ENCODE results near the gene TRMT13.
A peak's percentile ranks its signal among the peaks of the same experiment; 100 is the strongest.

TRMT13 gene, protein sequence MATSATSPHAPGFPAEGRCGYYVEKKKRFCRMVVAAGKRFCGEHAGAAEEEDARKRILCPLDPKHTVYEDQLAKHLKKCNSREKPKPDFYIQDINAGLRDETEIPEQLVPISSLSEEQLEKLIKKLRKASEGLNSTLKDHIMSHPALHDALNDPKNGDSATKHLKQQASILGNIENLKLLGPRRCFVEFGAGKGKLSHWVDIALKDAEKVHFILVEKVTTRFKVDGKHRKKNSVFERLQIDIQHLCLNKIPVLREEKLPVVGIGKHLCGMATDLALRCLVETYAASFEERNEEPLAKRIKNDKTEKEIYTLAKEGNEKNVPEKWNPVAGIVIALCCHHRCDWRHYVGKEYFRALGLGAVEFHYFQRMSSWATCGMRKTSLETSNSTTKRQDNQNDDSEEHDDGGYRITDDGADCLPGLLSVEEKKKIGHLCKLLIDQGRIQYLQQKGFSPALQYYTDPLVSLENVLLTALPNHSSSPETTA

DNA sequence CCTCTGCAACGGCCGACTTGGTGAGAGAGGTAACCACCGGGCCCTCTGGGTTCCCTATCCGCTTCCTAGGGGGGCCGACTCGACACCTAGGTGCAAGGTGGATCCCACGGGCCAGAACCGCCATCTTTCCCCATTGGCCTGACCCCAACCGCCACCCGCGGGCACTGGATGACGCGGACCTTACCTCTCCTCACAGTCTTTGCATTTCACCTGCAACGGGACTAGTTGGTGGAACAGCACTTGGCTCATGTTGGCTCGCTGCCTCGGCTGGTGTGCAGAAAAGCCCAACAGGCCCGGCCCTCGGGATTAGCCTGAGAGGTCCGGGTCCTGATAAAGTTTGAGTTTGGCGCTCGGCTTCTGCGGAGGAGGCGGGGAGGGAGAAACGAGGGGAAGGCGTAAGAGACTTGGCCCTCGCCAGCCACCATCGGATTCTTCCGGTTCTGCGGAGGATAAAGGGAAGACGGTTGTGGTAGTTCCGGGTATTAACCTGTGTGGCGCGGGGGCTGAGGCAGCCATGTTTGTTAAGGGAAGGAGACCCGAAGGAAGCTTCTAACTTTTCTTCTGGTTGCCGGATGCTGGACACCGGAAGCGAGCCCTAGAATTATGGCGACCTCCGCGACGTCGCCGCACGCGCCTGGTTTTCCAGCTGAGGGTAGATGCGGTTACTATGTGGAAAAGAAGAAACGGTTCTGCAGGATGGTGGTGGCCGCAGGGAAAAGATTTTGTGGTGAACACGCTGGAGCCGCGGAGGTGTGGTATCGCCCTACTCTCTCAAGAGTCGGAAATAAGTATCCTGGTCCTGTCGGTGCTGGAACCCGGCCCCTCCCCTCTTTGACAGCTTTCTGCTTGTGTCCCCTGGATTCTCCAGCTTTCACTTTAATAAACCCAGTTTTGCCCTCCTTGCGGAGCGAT lies at the start of gene TRMT13, which contains the start of gene SASS6:
Gene TRMT13 (plus strand): TSS at position 598 of the 912 bp plus-strand sequence. CDS start 6 bp downstream, at position 604.
Gene SASS6 (minus strand): TSS at position 365 of the 912 bp plus-strand sequence. CDS start 116 bp downstream, at position 249.
- DNase-seq (ENCODE audit: low spot score), result peak; percentile 94

DNA sequence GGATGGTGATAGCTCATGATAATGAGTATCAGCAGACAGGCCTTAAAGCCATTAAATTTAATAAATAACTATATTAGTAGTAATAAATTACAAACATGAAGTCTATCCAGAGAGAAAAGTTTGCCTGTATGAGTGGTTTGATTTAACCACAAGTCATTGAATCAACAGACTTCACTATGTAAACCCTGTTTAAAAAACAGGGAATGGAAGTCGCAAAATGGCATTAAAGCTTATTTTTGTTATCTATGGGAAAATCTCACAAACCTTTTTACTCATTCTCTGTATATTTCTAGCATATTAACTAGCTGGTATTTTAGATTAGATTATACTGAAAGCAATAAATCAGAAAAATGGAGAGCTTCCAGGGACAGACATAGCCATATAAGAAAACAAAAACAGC lies 45.6 kb upstream of the TRMT13 start:
- no peak for DNase-seq (ENCODE audit: low spot score)

DNA sequence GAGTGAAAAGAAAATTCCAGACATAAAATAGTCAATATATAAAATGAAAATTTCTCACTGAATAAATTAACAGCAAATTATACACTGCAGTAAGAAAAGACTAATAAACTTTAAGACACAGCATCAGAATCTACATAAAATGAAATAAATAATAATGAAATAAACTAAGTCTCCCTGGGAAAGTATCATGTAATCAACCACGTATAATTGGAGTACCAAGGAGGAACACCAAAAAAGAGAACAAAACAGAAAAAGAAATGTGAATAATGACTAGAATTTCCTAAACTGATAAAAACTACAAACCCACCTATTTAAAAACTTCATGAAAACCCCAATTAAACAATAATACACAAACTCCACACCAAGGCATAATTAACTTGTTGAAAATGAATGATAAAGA lies 43.9 kb upstream of the TRMT13 start:
- no peak for DNase-seq (ENCODE audit: low spot score)

DNA sequence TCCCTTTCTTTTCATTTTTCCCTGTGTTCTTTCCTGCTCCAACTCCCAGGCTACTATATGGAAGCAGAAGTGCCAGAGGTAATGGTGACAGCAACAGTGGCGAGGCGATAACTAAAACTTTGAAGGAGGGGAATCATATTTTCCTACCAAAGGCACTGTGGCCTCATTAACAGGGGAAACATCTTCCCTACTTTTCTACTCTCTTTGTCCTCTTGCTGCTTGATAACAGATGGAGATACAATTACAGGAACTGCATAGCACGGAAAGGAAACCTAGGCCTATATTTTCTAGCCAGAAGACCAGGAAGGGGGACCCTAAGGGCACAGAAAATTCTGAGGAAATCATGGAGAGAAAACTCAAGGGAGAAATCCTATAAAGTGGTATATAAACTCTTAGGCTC lies 42.5 kb upstream of the TRMT13 start:
- DNase-seq (ENCODE audit: low spot score), result no peak

DNA sequence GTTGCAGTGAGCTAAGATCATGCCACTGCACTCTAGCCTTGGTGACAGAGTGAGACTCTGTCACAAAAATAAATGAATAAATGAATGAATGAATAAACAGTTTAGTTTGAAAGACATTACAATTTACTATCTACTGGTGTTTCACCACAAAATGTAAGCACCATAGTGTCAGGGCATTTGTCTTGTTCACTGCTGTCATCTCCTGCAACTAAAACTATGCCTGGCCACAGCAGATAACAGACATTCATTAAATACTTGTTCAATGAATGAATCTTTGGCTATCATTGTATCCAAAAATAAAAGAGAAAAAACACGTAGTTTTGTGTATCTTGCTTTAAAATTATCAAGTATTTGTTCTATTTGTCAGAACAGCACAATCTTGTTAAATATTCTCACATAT lies 32.8 kb upstream of the TRMT13 start:
- DNase-seq (ENCODE audit: low spot score), result no peak

DNA sequence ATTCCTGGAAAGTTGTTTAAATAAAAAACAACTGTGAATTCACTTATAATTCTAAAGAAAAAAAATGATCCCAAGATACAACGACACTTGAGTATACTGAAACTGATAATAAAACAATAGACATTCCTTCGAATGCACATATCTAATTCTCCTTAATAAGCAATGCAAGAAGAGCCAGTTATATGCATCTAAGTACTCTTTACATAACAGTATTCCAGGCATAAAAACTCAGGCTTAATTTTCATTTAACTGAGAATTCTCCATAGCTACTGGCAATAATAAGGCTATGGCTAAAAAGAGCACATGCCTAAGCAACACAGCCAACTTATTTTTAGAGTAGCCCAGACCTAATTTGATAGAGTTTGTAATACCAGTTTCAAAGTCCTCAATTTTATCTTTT lies 31.4 kb upstream of the TRMT13 start:
- no peak for DNase-seq (ENCODE audit: low spot score)

DNA sequence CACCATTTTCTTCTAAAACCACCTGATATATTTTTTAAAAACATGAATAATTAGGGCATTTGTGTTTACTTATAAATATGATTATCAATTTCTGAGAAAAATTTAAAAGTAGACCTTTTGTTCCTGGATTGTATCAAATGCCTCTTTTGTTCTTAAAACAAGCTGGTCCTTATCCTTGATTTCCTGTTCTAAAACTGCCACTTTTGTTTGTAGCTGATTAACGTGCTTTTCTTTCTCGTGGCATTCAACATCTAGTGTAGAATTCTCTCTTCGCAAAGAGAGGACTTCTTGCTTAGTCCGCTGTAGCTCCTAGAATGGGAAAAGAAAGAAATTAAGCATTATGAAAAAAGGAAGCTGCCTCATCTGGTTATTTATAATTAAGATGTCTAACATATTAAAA lies 25.3 kb upstream of the TRMT13 start:
- DNase-seq (ENCODE audit: low spot score), result no peak

DNA sequence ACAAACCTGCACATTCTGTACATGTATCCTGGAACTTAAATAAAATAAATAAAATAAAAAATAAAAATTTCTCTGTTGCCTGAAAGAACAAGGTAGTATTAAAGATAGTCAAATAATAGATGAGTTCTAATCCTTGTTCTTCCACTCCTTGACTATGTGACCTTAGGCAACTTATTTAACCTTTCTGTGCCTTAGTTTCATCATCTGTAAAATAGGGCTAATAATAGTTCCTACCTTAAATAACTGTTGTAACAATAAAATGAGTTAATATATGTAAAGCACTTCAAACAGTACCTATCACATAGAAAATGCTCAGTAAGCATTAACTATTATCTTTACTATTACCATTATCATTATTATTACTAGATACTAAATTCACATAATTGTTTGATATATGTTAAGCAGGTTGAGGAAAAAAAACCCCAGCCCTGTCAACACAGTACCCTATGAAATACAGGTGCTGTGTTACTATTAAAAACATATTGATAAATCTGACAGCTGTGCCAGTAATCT lies 23.4 kb upstream of the TRMT13 start:
- no peak for DNase-seq (ENCODE audit: low spot score)

DNA sequence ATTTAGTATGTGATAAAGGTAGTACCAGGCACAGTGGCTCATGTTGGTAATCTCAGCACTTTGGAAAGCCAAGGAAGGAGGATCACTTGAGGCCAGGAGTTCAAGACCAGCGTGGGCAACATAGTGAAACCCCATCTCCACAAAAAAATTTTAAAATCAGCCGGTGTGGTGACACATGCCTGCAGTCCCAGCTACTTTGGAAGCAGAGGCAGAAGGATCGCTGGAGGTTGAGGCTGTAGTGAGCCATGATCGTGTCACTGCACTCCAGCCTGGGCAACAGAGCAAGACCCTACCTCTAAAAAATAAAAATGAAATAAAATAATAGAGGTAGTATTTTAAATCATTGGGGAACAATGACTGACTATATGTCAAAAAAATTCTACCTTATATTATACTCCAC lies 17.4 kb upstream of the TRMT13 start:
- no peak for DNase-seq (ENCODE audit: low spot score)

DNA sequence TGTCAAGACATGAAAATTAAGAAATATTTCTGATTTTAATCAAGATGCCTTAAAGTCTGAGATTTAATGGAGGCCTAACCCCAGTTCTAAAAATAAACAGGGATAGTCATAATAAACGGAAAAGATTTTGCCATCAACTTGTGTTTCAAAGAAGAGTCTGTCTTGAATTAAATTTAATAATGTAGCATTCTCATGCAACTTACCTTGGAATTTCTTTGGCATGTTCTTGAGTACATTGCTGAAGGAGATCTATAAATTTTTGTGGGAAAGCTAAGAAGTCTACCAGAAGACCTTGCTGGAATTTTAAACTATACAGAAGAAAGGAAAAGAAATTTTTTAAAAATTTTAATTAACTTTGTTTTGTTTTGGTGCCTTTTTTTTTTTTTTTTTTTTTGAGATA lies 10.8 kb upstream of the TRMT13 start:
- DNase-seq (ENCODE audit: low spot score), result no peak

DNA sequence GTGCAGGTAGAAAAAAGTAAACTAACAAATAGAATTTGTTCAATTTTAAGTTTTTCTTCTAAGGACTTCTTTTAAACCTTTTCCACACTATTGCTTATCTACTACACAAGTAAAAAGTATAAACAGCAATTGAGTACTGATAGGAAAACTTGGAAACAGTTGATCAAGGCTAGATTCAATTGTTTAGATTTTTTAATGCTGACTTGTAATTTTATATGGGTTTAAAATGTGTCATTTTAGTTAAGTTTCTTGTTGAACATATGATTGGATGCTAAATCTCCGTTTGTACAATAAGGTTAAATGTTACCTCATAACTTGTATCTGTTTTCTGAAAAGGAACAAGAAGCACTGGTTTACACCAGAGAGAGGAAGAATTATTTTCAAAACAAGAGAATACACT lies 5.7 kb upstream of the TRMT13 start:
- no peak for DNase-seq (ENCODE audit: low spot score)

DNA sequence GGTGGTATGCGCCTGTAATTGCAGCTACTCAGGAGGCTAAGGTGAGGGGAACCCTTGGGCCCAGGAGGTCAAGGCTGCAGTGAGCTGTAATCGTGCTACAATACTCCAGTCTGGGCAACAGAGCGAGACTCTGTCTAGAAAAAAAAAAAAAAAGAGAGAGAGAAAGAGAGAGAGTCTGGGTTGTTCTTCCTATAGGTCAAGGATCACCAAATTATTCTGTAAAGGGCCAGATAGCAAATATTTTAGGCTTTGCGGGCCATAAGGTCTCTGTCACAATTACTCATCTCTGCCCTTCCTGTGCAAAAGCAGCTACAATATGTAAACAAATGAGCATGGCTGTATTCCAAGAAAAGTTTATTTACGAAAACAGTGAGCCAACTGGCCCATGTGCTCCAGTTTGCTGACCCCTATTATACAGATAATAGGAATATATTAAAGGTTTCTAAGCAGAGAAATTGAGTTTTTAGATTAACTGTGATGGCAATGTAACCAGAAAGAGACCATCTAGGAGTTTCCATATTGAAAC lies 2.3 kb upstream of the TRMT13 start:
- DNase-seq (ENCODE audit: low spot score), result no peak

DNA sequence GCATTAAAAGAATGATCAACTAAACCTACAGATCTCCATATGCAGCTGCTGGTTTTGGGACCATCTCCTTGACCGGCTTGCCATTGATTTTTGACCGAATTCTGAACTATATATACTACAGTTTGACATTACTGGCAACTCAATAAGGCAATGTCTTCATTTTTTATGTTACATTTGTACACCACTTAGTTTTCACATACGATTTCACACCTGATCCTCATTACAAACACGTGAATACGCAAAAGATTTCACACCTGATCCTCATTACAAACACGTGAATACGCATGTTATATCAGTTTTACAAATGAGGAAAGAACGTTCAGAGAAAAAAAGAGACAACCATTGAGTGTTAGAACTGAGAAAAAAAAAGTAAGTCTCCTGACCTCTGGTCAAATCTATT lies 1.3 kb upstream of the TRMT13 start:
- DNase-seq (ENCODE audit: low spot score), result no peak

DNA sequence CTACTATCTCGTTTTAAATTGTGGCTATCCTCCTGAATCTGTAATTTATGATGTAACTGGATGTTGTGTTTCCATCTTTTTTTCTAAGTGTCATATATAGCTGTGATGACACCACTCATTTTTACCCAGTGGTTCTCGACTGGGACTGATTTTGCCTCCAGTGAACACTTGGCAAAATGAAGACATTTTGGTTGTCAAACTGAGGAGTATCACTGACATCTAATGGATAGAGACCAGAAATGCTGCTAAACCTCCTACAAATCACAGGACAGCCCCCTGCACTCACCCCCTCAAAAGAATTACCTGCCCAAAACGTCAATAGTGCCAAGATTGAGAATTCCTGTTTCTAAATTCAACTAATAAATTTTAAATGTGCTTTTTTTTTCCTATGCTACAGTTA lies 1.9 kb downstream of the TRMT13 start:
- no peak for DNase-seq (ENCODE audit: low spot score)

DNA sequence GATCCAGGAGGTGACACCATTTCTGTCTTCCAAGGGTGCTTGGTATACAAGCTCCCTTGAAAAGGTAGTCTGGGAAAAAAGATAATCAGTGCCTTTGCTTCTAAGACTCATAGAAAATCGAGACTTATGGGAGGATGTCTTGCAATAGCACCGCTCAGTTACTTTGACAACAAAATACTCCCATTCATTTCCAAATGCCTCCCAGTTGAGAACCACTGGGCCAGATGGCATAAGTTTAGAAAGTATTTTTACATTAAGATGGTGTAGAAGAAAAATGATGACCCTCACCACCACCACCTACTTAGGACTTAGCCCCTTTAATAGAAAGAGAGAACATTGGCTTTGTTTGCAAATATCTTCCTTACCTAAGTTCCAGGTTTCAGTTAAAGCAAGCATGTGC lies 4.6 kb downstream of the TRMT13 start:
- DNase-seq (ENCODE audit: low spot score), result no peak

DNA sequence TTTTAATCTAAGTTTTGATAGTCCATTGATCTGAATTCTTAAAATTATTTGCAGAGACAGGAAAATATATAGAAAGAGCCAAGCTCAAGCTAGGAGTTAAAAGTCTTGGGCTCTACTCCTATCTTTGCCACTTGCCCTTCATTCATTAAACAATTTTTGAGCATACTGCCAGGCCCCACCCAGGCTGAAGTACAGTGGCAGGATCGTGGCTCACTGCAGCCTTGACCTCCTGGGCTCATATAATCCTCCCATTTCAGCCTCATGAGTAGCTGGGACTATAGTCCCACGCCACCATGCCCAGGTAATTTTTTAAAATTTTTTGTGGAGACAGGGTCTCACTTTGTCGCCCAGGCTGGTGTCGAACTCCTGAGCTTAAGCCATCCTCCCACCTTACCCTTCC lies 8.2 kb downstream of the TRMT13 start:
- no peak for DNase-seq (ENCODE audit: low spot score)

DNA sequence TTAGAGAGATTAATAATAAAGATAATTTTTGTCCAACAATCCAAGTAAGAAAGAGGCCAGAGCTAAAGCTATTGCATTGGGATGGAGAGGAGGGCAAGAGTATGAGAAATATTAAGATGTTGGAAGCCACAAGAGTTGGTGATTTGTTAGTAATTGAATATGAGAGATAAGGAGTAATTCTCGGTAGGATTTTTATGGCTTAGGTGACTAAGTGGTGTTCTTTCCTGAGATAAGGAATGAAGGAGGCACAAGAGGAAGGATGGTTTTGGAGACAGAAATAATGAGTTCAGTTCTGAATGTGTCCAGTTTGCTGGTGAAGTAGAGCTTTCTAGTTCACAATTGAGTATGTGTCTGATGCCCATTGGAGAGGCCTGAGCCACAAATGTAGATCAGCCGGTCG lies 9.4 kb downstream of the TRMT13 start:
- DNase-seq (ENCODE audit: low spot score), result no peak

DNA sequence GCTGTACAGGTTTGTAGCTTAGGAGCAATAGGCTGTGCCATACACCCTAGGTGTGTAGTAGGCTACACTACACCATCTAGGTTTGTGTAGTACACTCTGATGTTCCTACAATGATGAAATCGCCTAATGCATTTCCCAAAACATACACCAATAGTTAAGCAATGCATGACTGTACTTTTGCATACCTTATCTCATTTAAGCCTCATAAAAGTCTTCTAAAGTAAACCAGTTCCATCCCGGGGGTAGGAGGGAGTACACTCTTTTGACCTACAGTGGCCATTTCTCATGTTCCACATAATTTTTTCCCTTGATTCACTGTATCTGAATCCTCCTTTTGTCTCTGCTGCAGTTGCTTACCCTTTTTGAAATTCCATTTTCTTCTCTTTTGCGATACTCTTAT lies 12.2 kb downstream of the TRMT13 start:
- DNase-seq (ENCODE audit: low spot score), result no peak

DNA sequence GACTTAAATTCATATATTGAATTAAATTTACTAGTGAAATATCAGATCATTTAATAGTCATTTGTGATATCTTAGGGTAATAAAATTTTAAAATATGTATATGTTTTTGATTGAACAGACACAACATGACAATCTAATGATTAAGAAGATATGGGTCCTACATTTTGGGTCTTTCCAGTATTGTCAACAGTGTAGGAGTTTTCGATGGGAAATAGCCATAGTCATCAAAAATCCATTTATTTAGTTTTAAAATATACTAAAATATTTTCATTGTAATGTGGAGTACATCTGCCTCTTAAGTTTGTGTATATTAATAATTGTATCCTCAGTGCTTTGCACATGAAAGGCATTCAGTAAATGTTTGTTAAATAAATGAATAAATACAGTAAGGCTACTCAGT lies 14.0 kb downstream of the TRMT13 start:
- DNase-seq (ENCODE audit: low spot score), result no peak

DNA sequence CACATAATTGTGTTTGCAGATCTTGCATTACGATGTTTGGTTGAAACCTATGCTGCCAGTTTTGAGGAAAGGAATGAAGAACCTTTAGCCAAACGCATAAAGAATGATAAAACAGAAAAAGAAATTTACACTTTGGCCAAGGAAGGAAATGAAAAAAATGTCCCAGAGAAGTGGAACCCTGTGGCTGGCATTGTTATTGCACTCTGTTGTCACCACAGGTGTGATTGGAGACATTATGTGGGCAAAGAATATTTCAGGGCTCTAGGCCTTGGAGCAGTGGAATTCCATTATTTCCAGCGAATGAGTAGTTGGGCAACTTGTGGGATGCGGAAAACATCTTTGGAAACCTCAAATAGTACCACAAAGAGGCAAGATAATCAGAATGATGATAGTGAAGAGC lies 14.9 kb downstream of the TRMT13 start:
- no peak for DNase-seq (ENCODE audit: low spot score)

DNA sequence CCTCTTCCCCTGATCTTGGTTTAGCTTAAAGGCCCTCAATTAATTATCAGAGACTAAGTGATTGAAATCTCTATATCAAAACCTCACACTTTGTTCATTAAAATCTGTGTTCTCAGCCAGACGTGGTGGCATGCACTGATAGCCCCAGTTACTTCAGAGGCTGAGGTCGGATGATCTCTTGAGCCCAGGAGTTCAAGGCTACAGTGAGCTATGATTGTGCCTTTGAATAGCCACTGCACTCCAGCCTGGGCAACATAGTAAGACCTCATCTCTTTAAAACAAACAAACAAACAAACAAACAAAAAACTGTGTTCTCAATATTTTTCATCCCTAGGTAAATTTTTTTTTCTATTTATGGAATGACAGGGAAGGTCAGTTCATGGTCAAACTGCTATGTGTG lies 18.7 kb downstream of the TRMT13 start:
- no peak for DNase-seq (ENCODE audit: low spot score)

DNA sequence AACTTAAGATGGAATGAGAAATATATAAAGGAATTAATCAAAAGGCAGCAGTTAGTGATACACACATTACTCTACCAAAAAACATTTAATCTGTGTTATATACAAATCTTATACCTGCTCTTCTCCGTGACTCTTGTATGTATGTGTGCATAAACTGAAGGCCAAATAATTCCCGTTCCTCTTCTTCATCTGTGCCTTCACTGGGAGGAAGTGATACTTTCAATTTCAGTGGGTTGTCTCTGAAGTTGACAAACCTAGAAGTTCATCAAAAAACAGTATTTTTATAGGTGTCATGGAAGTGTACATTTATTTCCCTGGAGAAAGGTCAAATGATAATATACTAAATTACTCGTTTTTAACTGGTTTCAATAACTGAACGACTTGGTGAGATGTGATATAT lies 19.3 kb downstream of the TRMT13 start:
- DNase-seq (ENCODE audit: low spot score), result no peak

DNA sequence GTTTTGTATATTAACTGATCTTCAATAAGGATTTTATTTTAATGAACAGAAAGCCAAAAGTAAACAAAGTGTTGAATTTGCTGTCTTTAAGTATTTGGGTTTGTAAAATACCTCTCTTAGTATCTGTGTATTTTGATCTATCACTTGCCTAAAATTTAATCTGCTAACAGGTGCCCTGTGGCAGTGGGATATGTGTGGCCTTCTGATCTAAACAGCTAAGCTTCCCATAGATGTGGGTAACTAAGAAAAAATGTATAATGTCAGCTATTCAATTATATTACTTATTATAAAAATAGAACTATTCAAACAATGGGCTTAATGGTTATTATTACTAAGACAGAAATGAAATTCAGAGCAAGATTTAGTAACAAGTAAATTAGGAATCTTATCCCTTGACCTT lies 29.9 kb downstream of the TRMT13 start:
- no peak for DNase-seq (ENCODE audit: low spot score)

Data from left forelimb (tissue), 1 donor.